GM21526 (cell line): ENCODE results near the gene RPGRIP1L.

Source experiments
- ATAC-seq: cut with Tn5 transposase; IDR thresholded peaks from one replicate; pipeline ENCODE4 v1.9.1; 2021; ENCODE audit warnings: moderate library complexity; ENCODE audit not compliant: unreplicated experiment, low FRiP score

RPGRIP1L gene

DNA sequence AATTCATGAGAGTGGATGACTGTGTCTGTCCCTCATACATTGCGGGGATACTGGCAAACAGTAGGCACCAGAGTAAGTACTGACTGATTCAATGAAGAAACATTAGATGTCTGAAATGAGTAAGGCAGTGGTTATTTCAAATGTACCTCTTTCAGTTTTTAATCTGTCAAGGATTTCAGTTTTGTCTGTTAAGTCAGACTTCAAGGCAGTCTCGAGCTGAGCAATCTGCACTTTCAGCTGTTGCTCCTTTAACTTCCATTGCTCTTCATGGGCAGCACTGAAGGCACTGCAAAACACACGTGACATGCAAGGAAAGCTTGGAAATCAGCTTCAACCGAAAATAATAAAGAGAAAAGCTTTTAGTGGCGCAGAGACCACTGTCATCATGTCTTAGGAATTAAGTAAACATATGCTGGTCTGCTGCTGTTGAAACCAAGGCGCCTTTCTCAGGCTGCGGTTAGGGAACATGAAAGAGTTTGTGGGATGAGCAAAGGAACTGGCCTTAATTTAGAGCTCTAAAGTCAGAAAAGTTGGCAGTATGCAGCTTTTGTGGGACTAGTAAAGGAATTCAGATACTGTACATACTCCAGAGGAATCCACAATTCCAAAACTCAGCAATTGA lies 38.8 kb downstream of the RPGRIP1L start:
- ATAC-seq, result no peak

DNA sequence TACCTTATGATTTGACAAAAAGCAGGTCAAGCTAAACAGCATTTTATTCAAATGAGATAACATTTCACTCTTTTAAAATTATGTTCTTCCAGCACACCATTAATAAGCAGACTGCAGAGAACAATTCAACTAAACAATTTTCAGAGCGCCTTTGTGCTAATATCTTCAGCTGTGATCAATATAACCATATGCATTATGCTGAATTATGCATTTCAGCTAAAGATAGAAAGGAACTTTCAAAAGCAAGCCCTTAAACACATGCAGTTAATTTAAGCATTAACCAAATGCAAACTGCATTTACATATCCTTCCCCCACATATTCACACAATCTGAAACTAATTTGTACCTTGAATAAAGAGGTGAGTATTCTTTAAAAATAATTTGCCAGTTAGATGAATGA lies 41.6 kb downstream of the RPGRIP1L start:
- no peak for ATAC-seq

DNA sequence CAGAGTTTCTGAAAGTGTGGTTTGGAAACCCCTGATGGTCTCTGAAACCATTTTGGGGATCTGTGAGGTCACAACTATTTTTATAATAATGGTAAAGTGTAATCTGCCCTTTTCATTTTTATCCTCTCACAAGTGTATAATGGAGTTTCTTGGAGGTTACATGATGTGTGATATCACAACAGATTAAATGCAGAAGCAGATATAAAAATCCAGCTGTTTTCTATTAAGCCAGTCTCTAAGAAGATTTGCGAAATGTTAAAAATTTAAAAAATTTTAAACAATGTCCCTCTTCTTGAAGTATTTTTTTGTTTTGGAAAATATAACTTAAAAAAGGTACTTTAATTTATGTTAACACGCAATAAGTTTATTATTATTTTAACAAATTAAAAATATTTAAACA lies 48.7 kb downstream of the RPGRIP1L start:
- no peak for ATAC-seq

DNA sequence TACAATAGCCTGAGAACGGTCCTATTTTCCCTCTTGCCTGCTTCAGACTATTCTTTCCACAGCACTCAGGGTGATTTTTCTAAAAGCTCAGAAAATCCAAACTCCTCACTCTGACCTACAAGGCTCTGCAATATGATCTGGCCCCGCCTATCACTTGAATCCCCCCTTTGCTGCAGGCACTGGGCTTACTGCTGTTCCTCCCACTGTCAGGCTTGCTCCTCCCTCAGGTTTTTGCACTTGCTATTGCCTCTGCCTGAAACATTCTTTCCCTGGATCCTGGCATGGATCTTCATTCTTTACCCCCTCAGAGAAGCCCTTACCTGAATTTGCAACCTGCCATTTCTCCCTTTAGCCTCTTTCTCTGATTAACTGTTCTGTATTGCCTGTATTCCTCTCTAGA lies 52.3 kb downstream of the RPGRIP1L start:
- ATAC-seq, result no peak

DNA sequence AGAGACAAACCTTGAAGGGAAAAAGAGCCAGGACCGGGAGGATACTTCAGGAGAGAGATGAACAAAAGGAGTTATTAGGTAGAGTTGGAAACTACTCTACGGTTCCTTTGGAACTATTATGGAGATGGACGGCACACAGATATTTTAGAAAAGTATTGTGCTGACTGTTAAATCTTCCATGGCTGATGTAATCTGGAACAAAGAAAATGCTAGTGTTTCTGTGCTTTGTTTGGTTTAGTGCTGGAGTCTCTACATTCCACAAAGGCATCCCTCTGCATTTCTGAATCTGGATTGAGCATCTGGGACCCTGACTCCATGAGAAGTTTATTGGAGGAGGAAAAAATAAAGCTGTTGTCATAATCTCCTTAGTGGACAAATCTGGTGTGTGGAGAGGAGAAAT lies 57.2 kb downstream of the RPGRIP1L start:
- no peak for ATAC-seq

DNA sequence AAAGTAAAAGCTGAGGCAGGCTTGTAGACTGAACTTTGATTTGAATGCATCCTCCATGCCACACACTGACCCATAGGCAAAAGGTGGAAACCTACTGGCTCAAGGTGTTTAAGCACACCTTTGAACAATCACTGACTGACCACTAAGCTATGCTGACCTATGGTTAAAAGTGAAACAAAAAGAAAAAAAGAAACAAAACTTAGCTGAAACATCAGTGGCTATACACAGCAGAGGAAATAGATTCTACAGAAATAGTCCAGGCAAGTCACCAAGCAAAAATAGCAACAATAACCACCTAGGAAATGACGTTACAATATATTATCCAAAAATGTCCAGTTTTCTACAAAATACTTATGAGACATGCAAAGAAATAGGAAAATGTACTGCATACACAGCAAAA lies 60.2 kb downstream of the RPGRIP1L start:
- no peak for ATAC-seq

DNA sequence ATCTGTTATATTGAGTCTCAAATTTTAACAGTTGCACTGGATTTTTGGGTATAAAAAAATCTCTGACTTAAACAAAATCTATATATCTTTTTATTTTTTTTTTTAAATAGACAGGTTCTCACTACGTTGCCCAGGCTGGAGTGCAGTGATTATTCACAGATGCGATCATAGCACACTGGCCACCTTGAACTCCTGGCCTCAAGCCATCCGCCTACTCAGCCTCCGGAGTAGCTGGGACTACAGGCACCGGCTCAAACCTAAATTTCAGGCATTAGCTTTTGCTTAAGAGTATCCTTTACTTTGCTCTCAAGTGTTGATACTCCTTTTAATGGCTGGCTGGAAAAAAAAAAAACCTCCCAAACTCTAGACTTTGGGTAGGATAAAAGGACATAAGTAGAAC lies 61.6 kb downstream of the RPGRIP1L start:
- ATAC-seq, result no peak

DNA sequence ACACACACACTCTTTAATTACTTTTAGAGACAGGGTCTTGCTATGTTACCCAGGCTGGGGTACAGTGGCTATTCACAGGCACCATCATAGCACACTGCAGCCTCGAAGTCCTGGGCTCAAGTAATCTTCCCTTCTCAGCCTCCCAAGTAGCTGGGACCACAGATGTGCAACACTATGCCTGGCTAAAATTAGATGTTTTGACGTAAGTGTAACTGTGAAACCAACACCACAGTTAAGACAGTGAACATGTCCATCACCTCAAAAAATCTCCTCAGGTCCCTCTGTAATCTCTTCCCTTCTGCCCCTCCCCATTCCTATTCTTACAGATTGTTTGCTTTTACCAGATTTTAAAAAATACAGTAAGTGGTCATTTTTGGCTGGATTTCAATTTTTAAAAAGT lies 66.7 kb downstream of the RPGRIP1L start:
- no peak for ATAC-seq

DNA sequence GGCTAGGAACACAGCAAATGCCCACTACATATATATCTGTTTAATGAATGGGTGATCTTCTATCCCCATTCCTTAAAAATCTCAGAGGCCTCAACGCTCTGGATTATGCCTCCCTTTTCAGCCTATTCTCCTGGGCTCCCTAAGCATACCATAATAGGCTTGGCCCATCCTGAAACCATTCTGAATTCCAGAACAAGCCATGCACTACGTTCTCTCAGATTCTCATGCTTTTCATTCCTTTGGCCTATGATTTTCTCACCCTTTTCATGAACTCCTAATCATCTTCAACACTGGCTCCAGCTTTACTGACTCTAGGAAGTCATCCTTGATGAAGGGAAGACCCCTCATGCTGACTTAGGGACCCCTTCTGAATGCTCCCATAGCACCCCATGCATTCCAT lies 71.1 kb downstream of the RPGRIP1L start:
- ATAC-seq, result no peak

DNA sequence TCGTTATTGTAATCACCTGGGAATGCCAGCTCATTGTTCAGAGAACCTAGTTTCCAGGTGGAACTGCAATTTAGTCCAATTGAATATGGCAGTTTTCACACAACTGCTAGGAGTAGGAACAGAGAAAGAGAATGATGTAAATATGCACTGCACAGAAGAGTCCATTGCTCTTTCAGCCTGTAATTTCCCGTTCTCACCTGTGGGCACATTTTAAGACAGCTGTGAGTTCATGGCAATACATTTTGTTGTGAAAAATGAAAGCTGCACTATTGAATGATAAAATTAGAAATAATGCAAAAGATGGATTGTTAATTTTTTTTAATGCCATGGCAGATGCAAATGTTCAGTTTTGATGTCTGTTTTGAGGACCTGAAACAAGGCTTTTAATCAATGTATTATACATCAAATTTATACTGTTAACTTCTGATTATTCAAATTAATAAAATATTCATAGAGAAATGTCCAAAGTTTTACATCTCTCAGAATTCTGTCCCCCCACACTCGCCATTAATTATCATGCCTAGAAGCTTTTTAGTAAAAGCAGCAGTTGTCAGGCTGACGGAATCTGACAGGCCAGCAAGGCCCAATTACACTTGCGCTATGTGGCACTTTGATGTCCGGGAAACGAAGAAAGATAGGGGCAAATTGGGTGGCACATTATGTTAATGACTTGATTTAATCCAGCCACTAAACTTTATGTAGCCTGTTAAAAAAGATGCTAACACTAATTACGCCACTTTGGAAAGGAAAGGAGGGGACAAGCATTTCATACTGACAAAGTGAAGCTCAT lies 72.2 kb downstream of the RPGRIP1L start:
- no peak for ATAC-seq

DNA sequence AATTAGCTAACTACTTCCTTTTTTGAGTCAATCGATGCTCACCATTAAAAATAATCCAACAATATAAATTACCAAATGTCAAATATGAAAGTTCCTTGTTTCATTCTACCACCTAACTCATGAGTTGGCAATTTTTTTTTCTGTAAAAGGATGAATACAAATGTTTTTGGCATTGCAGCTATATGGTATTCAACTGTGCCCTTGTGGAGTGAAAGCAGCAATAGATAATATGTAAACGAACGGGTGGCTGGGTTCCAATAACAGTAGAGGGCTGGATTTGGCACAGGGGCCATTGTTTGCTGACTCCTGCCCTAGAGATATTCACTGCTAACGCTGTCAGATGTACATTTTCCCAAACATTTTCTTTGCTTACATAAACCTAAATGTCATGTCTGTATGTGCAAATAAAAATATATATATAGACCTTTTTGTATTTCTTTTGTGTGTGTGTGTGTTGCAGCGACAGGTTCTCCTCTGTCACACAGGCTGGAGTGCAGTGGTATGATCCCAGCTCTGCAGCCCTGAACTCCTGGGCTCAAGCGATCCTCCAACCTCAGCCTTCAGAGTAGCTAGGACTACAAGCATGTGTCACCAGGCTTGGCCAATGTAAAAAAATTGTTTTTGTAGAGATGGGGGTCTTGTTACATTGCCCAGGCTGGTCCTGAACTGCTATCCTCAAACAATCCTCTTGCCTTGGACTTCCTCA lies 73.9 kb downstream of the RPGRIP1L start:
- ATAC-seq, result no peak

DNA sequence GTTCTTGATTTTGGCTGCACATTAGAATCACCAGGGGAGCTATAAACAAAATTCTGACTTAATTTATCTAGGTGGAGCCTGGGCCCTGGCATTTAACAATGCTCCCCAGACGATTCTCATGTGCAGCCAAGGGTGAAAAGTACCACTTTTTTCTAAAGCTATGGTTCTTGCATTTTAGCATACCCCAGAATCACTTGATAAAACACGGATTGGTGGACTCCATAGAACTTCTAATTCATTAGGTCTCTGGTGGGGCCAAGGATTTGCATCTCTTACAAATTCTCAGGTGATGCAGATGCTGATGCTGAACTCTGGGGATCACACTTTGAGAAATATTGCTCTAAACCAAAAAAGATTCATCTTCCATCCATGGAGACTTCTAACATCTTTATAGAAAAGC lies 74.5 kb downstream of the RPGRIP1L start:
- no peak for ATAC-seq

DNA sequence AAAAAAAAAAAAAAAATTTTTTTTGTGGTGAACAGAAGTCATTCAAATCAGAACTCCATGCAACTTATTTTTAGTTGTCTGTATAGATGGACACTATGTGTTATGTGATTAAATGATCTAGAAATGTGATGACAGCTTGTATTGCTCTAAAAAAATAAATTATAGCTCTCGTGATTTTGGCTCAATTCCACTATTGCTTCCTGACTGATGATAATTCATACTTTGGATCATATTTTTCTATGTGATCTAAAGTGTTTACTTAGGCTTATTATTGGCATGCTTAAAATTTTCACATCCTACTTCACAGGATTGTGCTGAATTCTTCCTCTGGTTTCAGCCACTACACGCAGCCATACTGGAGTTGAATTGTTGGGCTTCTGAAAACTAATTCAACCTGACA lies 76.8 kb downstream of the RPGRIP1L start:
- no peak for ATAC-seq

DNA sequence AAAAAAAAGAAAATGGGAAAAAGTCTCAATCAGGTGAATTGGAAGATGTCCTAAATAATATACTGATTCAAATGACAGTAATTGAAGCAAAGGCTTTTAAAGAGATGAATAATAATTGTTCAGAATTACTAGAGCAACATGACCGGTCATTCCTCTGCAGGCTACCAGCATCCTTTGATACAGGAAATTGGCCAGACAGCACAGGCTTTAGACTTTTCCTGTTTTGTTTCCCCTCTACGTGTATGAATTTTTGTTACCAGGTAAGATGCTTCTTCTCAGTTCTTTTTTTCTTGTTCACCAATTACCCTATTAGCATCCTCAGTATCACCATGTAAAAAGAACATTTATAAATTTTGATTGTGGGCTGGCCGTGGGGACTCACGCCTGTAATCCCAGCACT lies 77.5 kb downstream of the RPGRIP1L start:
- no peak for ATAC-seq

DNA sequence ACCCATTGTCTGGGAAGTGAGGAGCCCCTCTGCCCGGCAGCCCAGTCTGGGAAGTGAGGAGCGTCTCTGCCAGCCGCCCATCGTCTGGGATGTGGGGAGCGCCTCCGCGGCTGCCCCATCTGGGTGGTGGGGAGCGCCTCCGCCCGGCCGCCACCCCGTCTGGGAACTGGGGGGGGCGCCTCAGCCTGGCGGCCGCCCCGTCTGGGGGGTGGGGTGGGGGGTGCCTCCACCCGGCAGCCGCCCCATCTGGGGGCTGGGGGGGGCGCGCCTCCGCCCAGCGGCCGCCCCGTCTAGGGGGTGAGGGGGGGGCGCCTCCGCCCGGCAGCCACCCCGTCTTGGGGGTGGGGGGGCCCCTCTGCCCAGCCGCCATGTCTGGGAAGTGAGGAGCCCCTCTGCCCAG lies 78.4 kb downstream of the RPGRIP1L start:
- no peak for ATAC-seq

DNA sequence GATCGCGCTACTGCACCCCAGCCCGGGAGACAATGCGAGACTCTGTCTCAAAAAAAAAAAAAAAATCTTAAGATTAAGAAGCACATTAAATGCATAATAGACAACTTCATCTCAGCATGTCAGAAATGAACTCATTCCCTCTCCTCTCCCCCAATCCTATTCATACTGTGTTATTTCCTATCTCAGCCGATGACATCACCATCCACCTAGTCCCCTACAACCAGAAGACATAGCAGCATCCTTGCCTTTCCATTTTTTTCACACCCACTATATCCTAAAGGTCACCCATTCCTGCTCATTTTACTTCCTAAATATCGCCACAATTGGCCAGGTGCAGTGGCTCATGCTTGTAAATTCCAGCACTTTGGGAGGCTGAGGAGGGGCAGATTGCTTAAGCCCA lies 81.3 kb downstream of the RPGRIP1L start:
- ATAC-seq, result no peak

DNA sequence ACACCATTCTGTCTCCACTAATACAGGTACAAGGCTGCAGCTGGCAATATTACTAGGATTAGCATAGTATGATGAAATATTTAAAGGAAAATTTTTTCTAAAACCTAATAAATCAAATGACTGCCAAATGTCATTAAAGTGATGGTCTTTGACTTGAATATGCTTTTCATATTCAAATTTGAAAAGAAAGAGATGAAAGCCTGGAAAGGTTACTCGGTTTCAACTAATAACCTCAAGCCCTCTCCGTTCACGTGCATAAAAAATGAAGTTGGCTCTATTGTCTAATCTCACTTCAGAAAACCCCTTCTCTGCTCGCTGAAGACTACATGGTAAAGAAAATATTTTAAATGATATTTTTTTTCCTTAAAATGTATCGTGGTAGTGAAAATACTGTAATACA lies 83.2 kb downstream of the RPGRIP1L start:
- no peak for ATAC-seq

DNA sequence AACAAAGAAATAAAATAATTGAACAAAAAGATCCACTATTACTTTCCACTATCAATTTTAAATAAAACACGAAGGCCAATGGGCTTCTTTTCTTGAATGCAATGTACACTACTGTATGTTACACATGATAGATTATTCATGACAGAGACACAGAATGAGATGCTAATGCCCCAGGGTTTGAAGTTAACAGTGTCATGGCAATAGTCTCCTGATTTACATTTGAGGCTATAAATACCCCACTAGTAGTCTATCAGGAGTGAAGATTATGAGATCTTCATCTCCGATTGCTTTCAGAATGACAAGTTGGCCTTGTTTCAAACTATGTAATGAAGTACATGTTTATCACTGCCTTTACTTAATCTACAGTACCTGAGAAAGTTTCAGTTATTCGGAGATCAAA lies 84.4 kb downstream of the RPGRIP1L start:
- ATAC-seq, result no peak

DNA sequence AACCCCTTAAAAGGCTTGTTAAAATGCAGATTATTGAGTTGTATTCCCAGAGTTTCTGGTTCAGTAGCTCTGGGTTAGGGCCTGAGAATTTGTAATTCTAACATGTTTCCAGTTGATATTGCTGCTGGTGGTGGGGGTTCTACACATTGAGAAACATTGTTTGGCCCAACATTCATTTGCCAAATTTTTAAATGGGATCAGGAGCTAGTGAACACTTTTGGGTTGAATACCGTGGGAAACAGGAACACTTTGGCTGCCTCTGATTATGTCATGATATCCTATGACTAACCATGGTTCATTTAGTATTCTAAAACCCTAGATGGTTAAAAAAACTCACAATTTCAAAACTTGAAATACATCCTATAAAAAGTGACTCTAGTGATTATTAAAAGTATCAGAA lies 89.3 kb downstream of the RPGRIP1L start:
- ATAC-seq, result no peak

DNA sequence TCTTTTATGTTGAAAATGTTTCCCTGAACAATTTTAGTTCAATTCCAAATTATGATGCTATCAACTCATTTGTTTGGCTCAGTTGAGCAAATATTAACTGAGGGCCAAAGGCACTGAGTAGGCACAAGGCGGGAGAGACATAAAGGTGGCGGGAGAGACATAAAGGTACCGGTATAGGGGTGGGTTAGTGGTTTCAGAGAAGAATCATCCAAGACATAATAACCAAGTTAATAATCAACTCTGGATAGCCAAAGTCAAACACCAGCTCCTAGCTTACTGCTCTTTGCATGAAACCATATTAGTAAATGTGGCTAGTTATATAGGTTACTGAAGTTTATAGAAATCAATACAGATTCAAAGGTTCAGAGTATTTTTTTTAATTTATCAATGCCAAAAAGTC lies 91.7 kb downstream of the RPGRIP1L start:
- ATAC-seq, result no peak

DNA sequence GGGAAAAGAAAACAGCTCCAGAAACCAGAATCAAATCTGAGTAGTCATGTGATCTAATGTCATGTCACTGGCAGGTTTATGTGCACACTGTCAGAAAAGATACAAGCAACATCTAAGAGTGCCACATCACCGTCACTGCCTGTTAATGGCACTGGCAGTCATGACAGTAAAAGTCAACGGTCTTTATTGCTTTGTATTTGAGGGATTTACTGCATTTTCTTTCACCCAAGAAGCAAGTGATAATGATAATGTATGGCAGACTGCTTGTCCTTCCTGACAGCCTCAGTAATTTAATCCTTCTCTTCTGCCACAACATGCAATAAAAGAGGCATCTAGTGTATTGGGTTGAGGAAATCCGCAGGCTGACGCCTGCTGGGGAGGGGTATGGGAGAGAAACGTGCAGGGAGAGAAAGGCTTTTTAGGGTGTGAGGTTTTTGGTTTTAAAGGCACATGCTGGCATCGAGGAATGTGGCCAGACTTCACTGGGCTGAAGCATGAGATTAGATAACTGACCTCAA lies 92.4 kb downstream of the RPGRIP1L start:
- ATAC-seq, result no peak

DNA sequence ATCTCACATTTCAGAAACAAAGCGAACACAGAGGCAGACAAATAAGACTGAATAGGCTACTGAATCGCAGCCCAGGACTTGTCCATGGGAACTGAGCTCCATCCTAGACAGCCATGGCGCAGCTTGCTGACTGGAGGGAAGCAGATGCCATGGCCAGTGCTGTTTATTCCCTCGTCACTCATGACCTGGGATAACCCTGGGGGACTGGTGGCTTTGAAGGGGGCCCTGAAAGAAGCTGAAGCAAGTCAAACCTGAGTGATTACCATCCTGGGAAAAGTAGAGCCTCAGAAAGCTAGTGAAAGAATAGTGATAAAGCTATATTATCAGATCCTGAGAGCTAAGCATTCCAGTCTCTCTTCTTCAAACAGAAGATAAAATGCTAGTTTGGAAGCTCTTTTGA lies 94.1 kb downstream of the RPGRIP1L start:
- no peak for ATAC-seq
